ENCODE measurements around the gene JARID2. TPM values are rescaled to one million over a fixed set of nuclear protein-coding genes. Genes with fewer than 3 reads are reported as not detected.

The JARID2 gene
- total and polyA plus RNA-seq, 9 of the 15 experiments (the other 6 are each of a cell fraction or from before 2014, with no cell fraction given): 5.0 to 29.0 (median 15.6) TPM

GRCh38 chr6:15561447-15562199 is 315.8 kb downstream of the JARID2 start (continued):
- TF ChIP-seq CCNT2 (IDR thresholded peaks at IDR 0.05; ENCODE audit: borderline replicate concordance, extremely low read depth, insufficient read length, low read depth, low read length): no peak
- TF ChIP-seq HINFP (tag; conservative IDR thresholded peaks at IDR 0.05; ENCODE audit: low read depth): peak; percentile 58; the same call in 1 of the 2 replicates
- no peak for TF ChIP-seq MCM5 (IDR thresholded peaks at IDR 0.05; ENCODE audit: low read depth)
- no peak for TF ChIP-seq SIN3A (IDR thresholded peaks at IDR 0.05; ENCODE audit: borderline replicate concordance in 2 of 2, control insufficient read depth in 1 of 2, low read depth in 2 of 2, low read length in 2 of 2)
- TF ChIP-seq ZKSCAN3 (CRISPR knock-in tag; IDR thresholded peaks at IDR 0.05): no peak
- TF ChIP-seq SMAD1 (IDR thresholded peaks at IDR 0.05; ENCODE audit: low read depth, low read length, partially characterized antibody): no peak
- TF ChIP-seq SREBF2 (CRISPR knock-in tag; IDR thresholded peaks at IDR 0.05): no peak
- TF ChIP-seq, protein P1, sequence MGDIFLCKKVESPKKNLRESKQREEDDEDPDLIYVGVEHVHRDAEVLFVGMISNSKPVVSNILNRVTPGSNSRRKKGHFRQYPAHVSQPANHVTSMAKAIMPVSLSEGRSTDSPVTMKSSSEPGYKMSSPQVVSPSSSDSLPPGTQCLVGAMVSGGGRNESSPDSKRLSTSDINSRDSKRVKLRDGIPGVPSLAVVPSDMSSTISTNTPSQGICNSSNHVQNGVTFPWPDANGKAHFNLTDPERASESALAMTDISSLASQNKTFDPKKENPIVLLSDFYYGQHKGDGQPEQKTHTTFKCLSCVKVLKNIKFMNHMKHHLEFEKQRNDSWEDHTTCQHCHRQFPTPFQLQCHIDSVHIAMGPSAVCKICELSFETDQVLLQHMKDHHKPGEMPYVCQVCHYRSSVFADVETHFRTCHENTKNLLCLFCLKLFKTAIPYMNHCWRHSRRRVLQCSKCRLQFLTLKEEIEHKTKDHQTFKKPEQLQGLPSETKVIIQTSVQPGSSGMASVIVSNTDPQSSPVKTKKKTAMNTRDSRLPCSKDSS (IDR thresholded peaks at IDR 0.05; ENCODE audit: low read depth, partially characterized antibody): no peak
- peak; percentile 25; the same call in 1 of the 2 replicates for TF ChIP-seq TEAD2 (tag; IDR thresholded peaks at IDR 0.05)
- TF ChIP-seq, protein P2, sequence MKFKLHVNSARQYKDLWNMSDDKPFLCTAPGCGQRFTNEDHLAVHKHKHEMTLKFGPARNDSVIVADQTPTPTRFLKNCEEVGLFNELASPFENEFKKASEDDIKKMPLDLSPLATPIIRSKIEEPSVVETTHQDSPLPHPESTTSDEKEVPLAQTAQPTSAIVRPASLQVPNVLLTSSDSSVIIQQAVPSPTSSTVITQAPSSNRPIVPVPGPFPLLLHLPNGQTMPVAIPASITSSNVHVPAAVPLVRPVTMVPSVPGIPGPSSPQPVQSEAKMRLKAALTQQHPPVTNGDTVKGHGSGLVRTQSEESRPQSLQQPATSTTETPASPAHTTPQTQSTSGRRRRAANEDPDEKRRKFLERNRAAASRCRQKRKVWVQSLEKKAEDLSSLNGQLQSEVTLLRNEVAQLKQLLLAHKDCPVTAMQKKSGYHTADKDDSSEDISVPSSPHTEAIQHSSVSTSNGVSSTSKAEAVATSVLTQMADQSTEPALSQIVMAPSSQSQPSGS (CRISPR knock-in tag; IDR thresholded peaks at IDR 0.05): no peak
- TF ChIP-seq MAFF (IDR thresholded peaks at IDR 0.05; ENCODE audit: low read length): no peak
- no peak for TF ChIP-seq E2F8 (IDR thresholded peaks at IDR 0.05; ENCODE audit: low read depth, partially characterized antibody)
- no peak for TF ChIP-seq SETDB1 (IDR thresholded peaks at IDR 0.05; ENCODE audit: low read length)
- TF ChIP-seq ZNF780A (CRISPR knock-in tag; IDR thresholded peaks at IDR 0.05): no peak
- no peak for TF ChIP-seq ZNF696 (CRISPR knock-in tag; conservative IDR thresholded peaks at IDR 0.05)
- TF ChIP-seq, protein P3, sequence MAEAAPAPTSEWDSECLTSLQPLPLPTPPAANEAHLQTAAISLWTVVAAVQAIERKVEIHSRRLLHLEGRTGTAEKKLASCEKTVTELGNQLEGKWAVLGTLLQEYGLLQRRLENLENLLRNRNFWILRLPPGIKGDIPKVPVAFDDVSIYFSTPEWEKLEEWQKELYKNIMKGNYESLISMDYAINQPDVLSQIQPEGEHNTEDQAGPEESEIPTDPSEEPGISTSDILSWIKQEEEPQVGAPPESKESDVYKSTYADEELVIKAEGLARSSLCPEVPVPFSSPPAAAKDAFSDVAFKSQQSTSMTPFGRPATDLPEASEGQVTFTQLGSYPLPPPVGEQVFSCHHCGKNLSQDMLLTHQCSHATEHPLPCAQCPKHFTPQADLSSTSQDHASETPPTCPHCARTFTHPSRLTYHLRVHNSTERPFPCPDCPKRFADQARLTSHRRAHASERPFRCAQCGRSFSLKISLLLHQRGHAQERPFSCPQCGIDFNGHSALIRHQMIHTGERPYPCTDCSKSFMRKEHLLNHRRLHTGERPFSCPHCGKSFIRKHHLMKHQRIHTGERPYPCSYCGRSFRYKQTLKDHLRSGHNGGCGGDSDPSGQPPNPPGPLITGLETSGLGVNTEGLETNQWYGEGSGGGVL (CRISPR knock-in tag; IDR thresholded peaks at IDR 0.05): peak; percentile 58; the same call in 1 of the 2 replicates
- TF ChIP-seq MIER1 (IDR thresholded peaks at IDR 0.05; ENCODE audit: low read depth): no peak
- TF ChIP-seq CC2D1A (IDR thresholded peaks at IDR 0.05): no peak
- TF ChIP-seq LEF1 (IDR thresholded peaks at IDR 0.05): no peak

Data from K562 (cell line).